ENCODE results near the gene PSTPIP2.

DNA sequence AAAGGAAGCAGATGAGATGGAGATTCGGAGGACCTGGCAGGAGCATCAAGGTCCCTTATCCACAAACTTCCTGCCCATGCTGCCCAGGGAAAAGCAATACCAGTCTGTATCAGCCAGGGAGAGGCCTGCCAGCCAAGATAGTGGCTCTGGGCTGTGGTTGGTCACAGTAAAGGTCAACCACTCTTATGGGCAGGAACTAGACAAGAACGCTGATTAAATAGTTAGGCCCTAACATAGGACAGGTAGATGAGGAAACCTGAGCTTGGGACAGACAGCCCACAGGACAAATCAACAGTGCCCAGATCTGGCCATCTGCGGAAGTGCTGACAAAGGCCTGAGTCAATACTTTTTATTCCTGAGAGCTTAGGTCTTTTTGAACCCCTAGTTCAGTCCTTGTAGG lies 10.7 kb downstream of the PSTPIP2 start:
- TF ChIP-seq CTCF (IDR thresholded peaks at IDR 0.05) (no peak), POLR2A (IDR thresholded peaks at IDR 0.05) (no peak)
